Spleen (tissue), 11 donors: ENCODE data around the gene GUCY2C. TPM values are rescaled to one million over a fixed set of nuclear protein-coding genes. Genes with fewer than 3 reads are reported as not detected.
"Not testable (repeated sequence)": the region's sequence is repeated elsewhere in the genome, so short reads cannot be mapped to it uniquely, and the experiment has no call there.

ENCODE experiments used
- DNase-seq: peaks from one replicate; pipeline ENCODE4 v3.0.0-alpha.2; 2020
- H3K27ac ChIP-seq, 8 donors: fragments of 200-600 bp; sonication (generic) in 7 of 8; 1 replicate in 4 of 8; 2 replicates in 4 of 8; pipeline versions ENCODE4 v1.5.0 to v1.8.0; 2016 to 2021; ENCODE audit warnings: inconsistent platforms in 4 of 8, mild to moderate bottlenecking in 4 of 8, moderate library complexity in 1 of 8
- H3K27me3 ChIP-seq, 7 donors: fragments of 200-600 bp; sonication (generic) in 6 of 7; replicated peaks in 1 of 7; 1 replicate in 4 of 7; 2 replicates in 3 of 7; pipeline versions ENCODE4 v1.5.0 to v1.8.0; 2016 to 2021; ENCODE audit warnings: inconsistent platforms in 3 of 7, mild to moderate bottlenecking in 1 of 7
- H3K36me3 ChIP-seq, 6 donors: fragments of 200-600 bp; sonication (generic) in 5 of 6; 1 replicate in 4 of 6; 2 replicates in 2 of 6; pipeline versions ENCODE4 v1.5.0 to v1.8.0; 2016 to 2021; ENCODE audit warnings: inconsistent platforms in 2 of 6
- H3K4me1 ChIP-seq, 6 donors: fragments of 200-600 bp; sonication (generic) in 5 of 6; 1 replicate in 3 of 6; 2 replicates in 3 of 6; pipeline versions ENCODE4 v1.5.0 to v1.8.0; 2016 to 2021; ENCODE audit warnings: inconsistent platforms in 3 of 6
- H3K4me3 ChIP-seq, 8 donors: fragments of 200-600 bp; sonication (generic) in 7 of 8; 1 replicate in 4 of 8; 2 replicates in 4 of 8; pipeline versions ENCODE4 v1.5.0 to v1.8.0; 2016 to 2021; ENCODE audit warnings: inconsistent platforms in 4 of 8, mild to moderate bottlenecking in 4 of 8, moderate library complexity in 2 of 8
- H3K9me3 ChIP-seq, 8 donors: fragments of 200-600 bp; sonication (generic) in 7 of 8; 1 replicate in 4 of 8; 2 replicates in 4 of 8; pipeline versions ENCODE4 v1.5.0 to v1.8.0; 2016 to 2021; ENCODE audit warnings: inconsistent platforms in 4 of 8
- POLR2A ChIP-seq, 3 donors: fragments of 450-650 bp; IDR thresholded peaks; one replicate each; pipeline ENCODE4 v1.5.1; 2017; ENCODE audit warnings: antibody characterized with exemption in 3 of 3, mild to moderate bottlenecking in 1 of 3
- POLR2AphosphoS5 ChIP-seq, 3 donors: sonication (generic); formaldehyde crosslinking; IDR thresholded peaks; one replicate each; pipeline ENCODE4 v1.5.1; 2017; ENCODE audit warnings: antibody characterized with exemption in 3 of 3
- WGBS, 5 donors: extraction: QIAGEN DNeasy Blood & Tissue Kit in 3 of 5; methylation state at CpG; one replicate each; pipeline versions ENCODE4 v1.1.5 to v1.1.7; 2013 to 2018; 5-methylcytosine and 5-hydroxymethylcytosine counted together
- intact Hi-C: fragments of 100-400 bp; cut with DNase I; formaldehyde crosslinking; loops from one replicate; pipeline ENCODE4 v1.15.0; 2023; ENCODE audit warnings: low total_unique reads
- polyA plus RNA-seq, 3 donors: library from polyadenylated mRNA; stranded (reverse); fragments of 200-250 nt; gene quantifications; one replicate each; pipeline ENCODE4 v1.2.1, GENCODE V29; 2013
- total RNA-seq, 7 donors: library from RNA; depleted of rRNA in 3 of 7; stranded (reverse); fragments of >200 nt in 3 of 7; fragmentation: NEBNext Ultra II Directional in 4 of 7; extraction: Animal tissue kit (Norgen Biotek cat#: 25700) in 4 of 7; gene quantifications; one replicate each; pipeline versions ENCODE4 v1.1.0 to v1.2.1, GENCODE V29; 2016 to 2021
- TF ChIP-seq, protein P1 (sequence below), 11 experiments: fragments of 200-600 bp in 7 of 11; fragments of 450-650 bp in 4 of 11; sonication (generic) in 4 of 11; IDR thresholded peaks in 8 of 11; conservative IDR thresholded peaks in 3 of 11; 1 replicate in 7 of 11; 2 replicates in 4 of 11; pipeline versions ENCODE4 v1.4.0 to v1.8.0; 2016 to 2021; ENCODE audit warnings: antibody characterized with exemption in 11 of 11, inconsistent platforms in 4 of 11, mild to moderate bottlenecking in 1 of 11
- donor health status: healthy with polysubstance abuse.
- donor health status: DM: no; HTN: no; CAD: no; lungs with moderate emphysema.
- donor health status: DM: no; HTN: no; CAD: no.
- donor health status: Bipolar disorder and iron deficiency.
- donor health status: healthy.
- donor health status: DM: no; HTN: no; CAD: no.
- donor health status: DM: yes; HTN: yes; CAD: no.

The GUCY2C gene
- total and polyA plus RNA-seq, 10 donors = 0.19 to 0.35 (median 0.26) TPM; not detected in 7

DNA sequence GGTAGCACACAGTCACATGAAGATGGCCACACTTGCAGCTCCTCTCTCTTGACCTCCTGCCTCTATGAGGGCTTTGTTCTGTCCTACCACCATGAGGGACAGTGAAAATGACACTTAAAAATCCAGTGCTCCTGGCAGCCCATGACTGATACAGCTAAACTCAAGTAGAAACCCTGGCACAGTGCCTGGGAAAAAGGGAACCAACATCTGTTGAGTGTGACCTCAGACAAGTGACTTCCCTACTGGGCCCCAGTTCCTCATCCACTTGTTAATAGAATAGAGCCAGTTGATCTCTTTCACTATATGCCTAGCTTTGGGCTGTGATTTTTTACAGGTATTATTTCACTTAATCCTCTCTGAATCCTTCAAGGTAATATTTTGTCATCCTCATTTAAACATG lies 4.8 kb downstream of the GUCY2C start:
- intact Hi-C loops = no loop called here
- peaks cover 0 to 10% (median 0%) of the 10 kb centered on the region in 6 donors for H3K4me1 ChIP-seq

DNA sequence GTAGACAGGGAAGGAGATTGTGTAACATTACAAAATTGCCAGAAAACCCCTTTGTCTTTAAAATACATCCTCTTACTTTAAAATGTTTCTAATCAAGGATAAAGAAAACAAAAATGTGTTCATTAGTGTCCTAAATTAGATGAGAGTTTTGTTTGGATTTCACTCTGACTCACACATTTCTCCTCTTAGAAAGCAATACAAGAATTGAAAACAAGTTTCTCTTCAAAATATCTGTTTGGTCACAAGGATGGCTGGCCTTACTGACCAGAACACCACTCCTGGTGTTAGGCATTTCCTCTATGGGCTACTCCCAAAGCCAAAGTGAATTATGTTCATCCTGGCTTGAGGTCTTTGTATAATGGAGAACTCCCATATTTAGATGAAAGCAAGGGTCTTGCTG lies 6.4 kb downstream of the GUCY2C start:
- H3K4me3 ChIP-seq = no peak overlapping the region
- TF ChIP-seq, protein P1, sequence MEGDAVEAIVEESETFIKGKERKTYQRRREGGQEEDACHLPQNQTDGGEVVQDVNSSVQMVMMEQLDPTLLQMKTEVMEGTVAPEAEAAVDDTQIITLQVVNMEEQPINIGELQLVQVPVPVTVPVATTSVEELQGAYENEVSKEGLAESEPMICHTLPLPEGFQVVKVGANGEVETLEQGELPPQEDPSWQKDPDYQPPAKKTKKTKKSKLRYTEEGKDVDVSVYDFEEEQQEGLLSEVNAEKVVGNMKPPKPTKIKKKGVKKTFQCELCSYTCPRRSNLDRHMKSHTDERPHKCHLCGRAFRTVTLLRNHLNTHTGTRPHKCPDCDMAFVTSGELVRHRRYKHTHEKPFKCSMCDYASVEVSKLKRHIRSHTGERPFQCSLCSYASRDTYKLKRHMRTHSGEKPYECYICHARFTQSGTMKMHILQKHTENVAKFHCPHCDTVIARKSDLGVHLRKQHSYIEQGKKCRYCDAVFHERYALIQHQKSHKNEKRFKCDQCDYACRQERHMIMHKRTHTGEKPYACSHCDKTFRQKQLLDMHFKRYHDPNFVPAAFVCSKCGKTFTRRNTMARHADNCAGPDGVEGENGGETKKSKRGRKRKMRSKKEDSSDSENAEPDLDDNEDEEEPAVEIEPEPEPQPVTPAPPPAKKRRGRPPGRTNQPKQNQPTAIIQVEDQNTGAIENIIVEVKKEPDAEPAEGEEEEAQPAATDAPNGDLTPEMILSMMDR (IDR thresholded peaks at IDR 0.05 in 8 of 11, conservative IDR thresholded peaks at IDR 0.05 in 3 of 11) = no peak
- TF ChIP-seq POLR2A (IDR thresholded peaks at IDR 0.05) (no peak), POLR2AphosphoS5 (IDR thresholded peaks at IDR 0.05) (no peak)
- H3K4me1 ChIP-seq = peaks cover 0 to 10% (median 0%) of the 10 kb centered on the region in 6 donors
- H3K9me3 ChIP-seq = no peaks in the 10 kb centered on the region
- no peaks in the 10 kb centered on the region for H3K27me3 ChIP-seq
- no peak for DNase-seq
- H3K27ac ChIP-seq = no peak overlapping the region
- intact Hi-C loops = no loop called here
- no peaks in the 10 kb centered on the region for H3K36me3 ChIP-seq

More for the DNA sequence above, 4.8 kb downstream of the GUCY2C start:
- H3K27me3 ChIP-seq = no peaks in the 10 kb centered on the region
- DNase-seq = no peak
- TF ChIP-seq, protein P1 (IDR thresholded peaks at IDR 0.05 in 8 of 11, conservative IDR thresholded peaks at IDR 0.05 in 3 of 11) = no peak
- no peak overlapping the region for H3K4me3 ChIP-seq
- no peaks in the 10 kb centered on the region for H3K36me3 ChIP-seq
- no peaks in the 10 kb centered on the region for H3K9me3 ChIP-seq
- H3K27ac ChIP-seq = peak overlapping the region in 2 of 8 donors; percentile 12 to 26

DNA sequence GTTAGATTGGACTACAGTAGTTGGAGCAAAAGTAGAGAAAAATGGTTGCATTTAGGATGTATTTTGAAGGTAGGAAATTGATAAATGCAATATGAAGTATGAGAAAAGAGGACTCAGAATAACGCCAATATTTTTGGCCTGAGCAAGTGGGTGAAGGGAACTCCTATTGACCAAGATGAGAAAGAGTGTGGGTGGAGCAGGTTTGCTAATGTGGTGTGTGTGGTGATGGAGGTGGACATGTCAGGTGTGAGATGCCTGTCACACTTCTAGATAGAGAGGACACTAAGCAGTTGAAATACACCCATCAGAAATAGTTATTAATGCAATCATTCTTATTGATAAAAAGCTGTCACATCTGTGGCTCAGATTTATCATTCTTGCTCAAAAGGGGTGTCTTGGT lies 7.3 kb downstream of the GUCY2C start:
- Histone ChIP-seq H3K4me1 (peaks cover 0 to 10% (median 0%) of the 10 kb centered on the region in 6 donors), H3K36me3 (no peaks in the 10 kb centered on the region), H3K27ac (no peak overlapping the region), H3K9me3 (no peaks in the 10 kb centered on the region), H3K27me3 (no peaks in the 10 kb centered on the region), H3K4me3 (no peak overlapping the region)
- DNase-seq = no peak
- 47 to 95% (median 88%) methylated on average over 1 of the region's 1 CpG for WGBS, 5 donors
- intact Hi-C loops = no loop called here
- no peak for TF ChIP-seq POLR2A (IDR thresholded peaks at IDR 0.05)
- no peak for TF ChIP-seq POLR2AphosphoS5 (IDR thresholded peaks at IDR 0.05)
- TF ChIP-seq, protein P1 (IDR thresholded peaks at IDR 0.05 in 8 of 11, conservative IDR thresholded peaks at IDR 0.05 in 3 of 11) = no peak

DNA sequence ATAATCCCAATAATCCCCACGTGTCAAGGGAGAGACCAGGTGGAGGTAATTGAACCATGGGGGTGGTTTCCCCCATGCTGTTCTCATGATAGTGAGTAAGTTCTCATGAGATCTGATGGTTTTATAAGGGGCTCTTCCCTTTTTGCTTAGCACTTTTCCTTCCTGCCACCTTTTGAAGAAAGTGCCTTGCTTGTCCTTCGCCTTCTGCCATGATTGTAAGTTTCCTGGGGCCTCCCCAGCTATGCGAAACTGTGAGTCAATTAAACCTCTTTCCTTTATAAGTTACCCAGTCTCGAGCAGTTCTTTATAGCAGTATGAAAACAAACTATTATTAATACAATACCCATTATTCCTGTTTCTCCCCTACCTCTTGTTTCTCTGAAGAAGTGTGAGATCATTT lies 14.2 kb downstream of the GUCY2C start:
- H3K4me1 ChIP-seq, H3K36me3 ChIP-seq, H3K27ac ChIP-seq, intact Hi-C loops, H3K9me3 ChIP-seq, H3K27me3 ChIP-seq, DNase-seq, H3K4me3 ChIP-seq: not testable (repeated sequence)
- WGBS, 5 donors = 60 to 93% (median 76%) methylated on average over 4 of the region's 4 CpGs

DNA sequence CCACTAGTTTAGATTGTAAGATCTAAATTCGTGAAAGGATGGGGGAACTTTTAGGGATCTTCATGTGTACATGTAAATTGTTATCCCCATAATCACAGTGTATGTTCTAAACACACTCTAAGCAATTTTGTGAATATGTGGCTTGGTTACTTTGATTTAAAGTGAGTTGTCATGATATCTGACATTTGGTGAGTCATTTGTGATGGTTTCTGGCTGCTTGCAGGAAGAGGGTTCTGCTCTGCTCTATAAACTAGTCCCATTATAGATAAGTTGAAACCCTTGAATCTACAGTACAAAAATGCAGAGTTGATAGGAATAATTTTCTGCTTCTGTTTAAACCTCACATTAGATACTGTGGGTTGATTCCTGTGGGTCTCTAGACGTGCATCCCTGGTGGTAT lies 14.8 kb downstream of the GUCY2C start:
- Histone ChIP-seq H3K4me1 (no peaks in the 10 kb centered on the region), H3K9me3 (no peaks in the 10 kb centered on the region), H3K27ac (no peak overlapping the region), H3K36me3 (no peaks in the 10 kb centered on the region), H3K4me3 (no peak overlapping the region), H3K27me3 (no peaks in the 10 kb centered on the region)
- DNase-seq = no peak
- TF ChIP-seq, protein P1 (IDR thresholded peaks at IDR 0.05 in 8 of 11, conservative IDR thresholded peaks at IDR 0.05 in 3 of 11) = no peak
- TF ChIP-seq POLR2A (IDR thresholded peaks at IDR 0.05) (no peak), POLR2AphosphoS5 (IDR thresholded peaks at IDR 0.05) (no peak)
- WGBS, 5 donors = 73 to 86% (median 76%) methylated on average over 2 of the region's 2 CpGs
- intact Hi-C loops = no loop called here
